ENCODE measurements around the gene FOXF2. TPM values are rescaled to one million over a fixed set of nuclear protein-coding genes. Genes with fewer than 3 reads are reported as not detected.

FOXF2 gene
- total RNA-seq, 6 experiments from 2014 or later, result 15.4 to 31.8 (median 29.5) TPM

GRCh38 chr6:1403851-1404712 is 14.7 kb downstream of the FOXF2 start:
- no peaks in the 10 kb centered on the region for H3K9me3 Mint-ChIP-seq
- H3K27ac Mint-ChIP-seq, result 0 out of 2 replicates have a peak overlapping the region, but pooled peaks have one; percentile 3
- H3K4me1 Mint-ChIP-seq (ENCODE audit: low read depth), result peaks cover 22% of the 10 kb centered on the region
- H3K36me3 Mint-ChIP-seq (ENCODE audit: low read depth), result no peaks in the 10 kb centered on the region
- no peaks in the 10 kb centered on the region; the same call in 1 of the 2 replicates for H3K27me3 Mint-ChIP-seq (ENCODE audit: insufficient read depth)
- TF ChIP-seq CTCF (IDR thresholded peaks at IDR 0.05), result no peak
- no peak overlapping the region for H3K4me3 Mint-ChIP-seq
- DNase-seq, result peak; percentile 63

- H3K4me3 Mint-ChIP-seq, result no peak overlapping the region
- peaks cover 20% of the 10 kb centered on the region for H3K4me1 Mint-ChIP-seq (ENCODE audit: low read depth)
- H3K27ac Mint-ChIP-seq, result no peak overlapping the region
- no peaks in the 10 kb centered on the region for H3K9me3 Mint-ChIP-seq
- H3K36me3 Mint-ChIP-seq (ENCODE audit: low read depth), result no peaks in the 10 kb centered on the region
- no peak for TF ChIP-seq CTCF (IDR thresholded peaks at IDR 0.05)
- no peak for DNase-seq
- H3K27me3 Mint-ChIP-seq (ENCODE audit: insufficient read depth), result no peaks in the 10 kb centered on the region
These were observed 15.3 kb downstream of the FOXF2 start for GRCh38 chr6:1404713-1405098.

- no peak overlapping the region for H3K27ac Mint-ChIP-seq
- peaks cover 20% of the 10 kb centered on the region for H3K4me1 Mint-ChIP-seq (ENCODE audit: low read depth)
- H3K4me3 Mint-ChIP-seq, result no peak overlapping the region
- DNase-seq, result no peak
- no peak for TF ChIP-seq CTCF (IDR thresholded peaks at IDR 0.05)
- no peaks in the 10 kb centered on the region for H3K27me3 Mint-ChIP-seq (ENCODE audit: insufficient read depth)
- no peaks in the 10 kb centered on the region for H3K36me3 Mint-ChIP-seq (ENCODE audit: low read depth)
- H3K9me3 Mint-ChIP-seq, result no peaks in the 10 kb centered on the region
These were observed 15.8 kb downstream of the FOXF2 start for GRCh38 chr6:1405221-1405620.

- Mint-ChIP-seq H3K4me1 (ENCODE audit: low read depth) (peaks cover 20% of the 10 kb centered on the region), H3K36me3 (ENCODE audit: low read depth) (no peaks in the 10 kb centered on the region), H3K9me3 (no peaks in the 10 kb centered on the region), H3K4me3 (peak overlapping the region; percentile 60), H3K27ac (peak overlapping the region; percentile 60), H3K27me3 (ENCODE audit: insufficient read depth) (no peaks in the 10 kb centered on the region)
- peak; percentile 59 for TF ChIP-seq CTCF (IDR thresholded peaks at IDR 0.05)
- peak; percentile 57 for DNase-seq
These were observed 17.1 kb downstream of the FOXF2 start for GRCh38 chr6:1406306-1407072.

GRCh38 chr6:1407499-1407990 is 18.2 kb downstream of the FOXF2 start:
- no peak for TF ChIP-seq CTCF (IDR thresholded peaks at IDR 0.05)
- peaks cover 2% of the 10 kb centered on the region; the same call in 1 of the 2 replicates for H3K27me3 Mint-ChIP-seq (ENCODE audit: insufficient read depth)
- peak; percentile 40 for DNase-seq
- peak overlapping the region; percentile 60 for H3K27ac Mint-ChIP-seq
- H3K36me3 Mint-ChIP-seq (ENCODE audit: low read depth), result no peaks in the 10 kb centered on the region
- no peaks in the 10 kb centered on the region for H3K9me3 Mint-ChIP-seq
- peaks cover 20% of the 10 kb centered on the region for H3K4me1 Mint-ChIP-seq (ENCODE audit: low read depth)
- no peak overlapping the region; the same call in 1 of the 2 replicates for H3K4me3 Mint-ChIP-seq
